ENCODE measurements around the gene COL5A1.

Gene COL5A1

DNA sequence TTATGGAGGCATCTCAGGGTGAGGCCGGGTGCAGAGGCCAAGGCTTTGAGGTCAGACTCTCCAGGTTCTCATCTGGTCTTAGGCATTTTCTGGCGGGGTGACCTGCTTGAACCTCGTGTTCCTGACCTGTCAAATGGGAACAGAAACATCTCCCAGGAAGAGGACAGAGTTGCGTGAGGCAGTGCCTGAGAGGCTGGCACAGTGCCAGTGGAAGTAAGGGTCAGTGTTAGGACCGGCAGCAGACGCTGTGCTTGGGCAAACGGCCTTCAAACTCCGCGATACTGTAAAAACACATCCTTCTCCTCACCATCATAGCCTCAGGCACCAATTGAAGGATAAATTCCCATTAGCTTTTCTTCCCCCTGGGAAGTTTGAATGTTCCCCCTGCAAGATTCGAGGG lies 183.4 kb downstream of the COL5A1 start:
- DNase-seq = no peak

GRCh38 chr9:134826336-134827285 lies 185.0 kb downstream of the COL5A1 start:
- no peak for DNase-seq

DNA sequence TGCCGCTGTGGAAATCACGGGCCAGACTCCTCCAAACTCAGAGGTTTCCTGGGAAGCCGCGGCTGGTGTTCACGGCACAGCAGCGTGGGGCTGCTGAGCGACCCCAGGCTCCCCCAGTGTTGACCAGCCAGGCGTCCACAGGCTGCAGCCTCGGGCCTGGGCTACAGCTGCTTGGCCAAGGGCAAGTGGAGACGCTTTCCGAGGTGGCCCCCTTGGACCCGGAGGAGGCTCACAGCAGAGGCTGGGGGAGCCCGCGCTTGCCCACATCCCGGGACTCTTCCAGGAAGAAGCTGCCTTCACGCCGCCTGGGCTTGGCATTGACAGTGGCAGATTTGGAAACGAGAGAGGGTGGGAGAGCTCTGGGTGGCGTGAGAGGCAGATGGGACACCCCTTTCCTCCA lies 186.0 kb downstream of the COL5A1 start:
- DNase-seq = no peak

- DNase-seq = no peak
These were observed 186.4 kb downstream of the COL5A1 start for GRCh38 chr9:134827993-134828392.

DNA sequence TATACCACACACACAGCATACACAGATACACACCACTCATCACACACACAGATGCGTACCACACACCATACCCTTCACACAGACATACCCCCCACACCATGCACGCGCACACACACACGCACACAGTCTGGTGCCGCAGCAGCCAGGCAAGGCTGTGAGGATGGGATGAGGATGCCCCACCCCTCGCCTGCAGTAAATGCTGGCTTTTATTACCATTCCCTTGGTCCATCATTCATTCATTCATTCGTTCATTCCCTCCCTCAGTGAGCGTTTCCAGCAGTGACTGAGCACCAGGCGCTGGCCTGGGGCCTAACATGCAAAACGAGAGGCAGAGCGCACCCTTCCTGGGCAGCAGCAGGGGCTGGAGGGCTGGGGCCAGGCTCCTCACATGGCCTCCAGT lies 187.3 kb downstream of the COL5A1 start:
- no peak for DNase-seq

DNA sequence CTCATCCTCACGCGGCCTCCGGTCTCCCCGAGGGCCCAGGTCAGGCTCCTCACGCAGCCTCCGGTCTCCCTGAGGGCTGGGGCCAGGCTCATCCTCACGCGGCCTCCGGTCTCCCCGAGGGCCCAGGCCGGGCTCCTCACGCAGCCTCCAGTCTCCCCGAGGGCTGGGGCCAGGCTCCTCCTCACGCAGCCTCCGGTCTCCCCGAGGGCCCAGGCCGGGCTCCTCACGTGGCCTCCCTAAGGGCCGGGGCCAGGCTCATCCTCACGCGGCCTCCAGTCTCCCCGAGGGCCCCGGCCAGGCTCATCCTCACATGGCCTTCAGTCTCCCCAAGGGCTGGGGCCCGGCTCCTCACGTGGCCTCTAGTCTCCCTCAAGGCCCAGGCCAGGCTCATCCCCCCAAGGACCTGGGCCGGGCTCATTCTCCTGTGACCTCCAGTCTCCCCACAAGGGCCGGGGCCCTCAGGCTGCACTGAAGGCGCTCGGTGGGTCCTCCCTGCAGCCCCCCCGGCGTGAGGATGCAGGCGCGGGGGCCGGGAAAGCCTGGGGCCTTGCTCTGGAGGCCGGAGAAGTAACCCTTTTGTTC lies 187.8 kb downstream of the COL5A1 start:
- DNase-seq = no peak

- DNase-seq = no peak
These were observed 188.5 kb downstream of the COL5A1 start for GRCh38 chr9:134830126-134830525.

DNA sequence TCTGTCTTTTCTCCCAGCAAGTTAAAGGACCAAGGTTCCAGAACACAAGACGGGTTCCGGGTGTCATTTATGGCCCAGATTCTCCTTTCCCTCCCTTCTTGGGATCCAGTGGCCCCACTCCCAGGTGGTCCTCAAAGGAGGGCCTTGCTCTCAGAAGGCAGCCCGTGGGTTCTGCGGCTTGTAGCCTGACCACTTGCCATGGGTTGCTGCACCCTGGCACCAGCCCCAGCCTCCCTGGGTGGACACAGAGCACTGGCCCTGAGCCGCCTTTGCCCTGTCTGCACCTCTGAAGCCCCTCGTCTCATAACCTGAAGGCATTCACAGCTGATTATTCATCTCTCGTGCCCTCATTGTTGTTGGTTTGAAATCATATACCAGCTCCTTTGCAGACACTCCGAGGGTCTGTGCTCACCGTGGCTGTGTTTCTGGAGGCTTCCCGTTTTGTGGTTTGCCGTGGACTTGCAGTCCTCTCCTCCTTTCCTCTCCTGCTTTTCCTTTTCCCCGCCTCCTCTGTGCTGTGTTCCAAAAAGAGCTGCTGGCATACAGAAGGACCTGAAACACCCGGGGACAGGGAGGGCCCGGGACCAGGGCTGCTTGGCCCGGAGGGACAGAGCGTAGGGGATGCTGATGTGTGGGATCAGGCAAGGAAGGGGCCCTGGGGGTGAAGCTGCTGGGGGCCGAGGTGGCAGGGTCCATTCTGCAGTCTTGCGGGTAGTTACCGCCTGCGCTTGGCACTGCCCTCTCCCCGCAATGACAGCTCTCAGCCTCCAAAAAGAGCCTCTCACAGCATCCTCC lies 189.5 kb downstream of the COL5A1 start:
- no peak for DNase-seq

DNA sequence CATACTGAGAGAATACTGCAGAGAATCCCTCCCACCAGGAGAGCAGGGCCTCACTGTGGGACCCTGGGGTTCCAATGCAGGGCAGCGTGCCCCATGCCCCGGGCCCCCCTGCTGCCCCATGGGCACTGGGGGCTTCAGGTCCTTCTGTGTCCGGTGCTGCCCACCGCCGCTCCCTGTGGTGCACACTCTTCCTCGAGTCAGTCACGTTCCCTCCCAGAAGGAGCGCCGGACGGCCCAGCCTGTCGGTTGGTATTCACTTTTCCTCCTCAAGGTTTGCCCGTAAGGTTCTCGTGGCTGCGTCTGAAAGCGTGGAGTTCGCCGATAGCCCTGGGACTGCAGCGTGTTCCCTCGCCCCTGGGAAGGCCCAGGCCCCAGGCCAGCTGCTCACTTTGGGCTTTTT lies 190.9 kb downstream of the COL5A1 start:
- DNase-seq = no peak

GRCh38 chr9:134833294-134833880 lies 191.8 kb downstream of the COL5A1 start:
- no peak for DNase-seq

- no peak for DNase-seq
These were observed 192.8 kb downstream of the COL5A1 start for GRCh38 chr9:134834217-134834956.

GRCh38 chr9:134834957-134835419 lies 193.4 kb downstream of the COL5A1 start:
- no peak for DNase-seq

GRCh38 chr9:134835448-134835847 lies 193.8 kb downstream of the COL5A1 start:
- no peak for DNase-seq

GRCh38 chr9:134835987-134836386 lies 194.4 kb downstream of the COL5A1 start:
- DNase-seq = no peak

- DNase-seq = no peak
These were observed 194.9 kb downstream of the COL5A1 start for GRCh38 chr9:134836406-134836970.

- no peak for DNase-seq
These were observed 195.9 kb downstream of the COL5A1 start for GRCh38 chr9:134837529-134837928.

- DNase-seq = no peak
These were observed 197.2 kb downstream of the COL5A1 start for GRCh38 chr9:134838651-134839454.

- DNase-seq = no peak
These were observed 198.0 kb downstream of the COL5A1 start for GRCh38 chr9:134839455-134840125.

- no peak for DNase-seq
These were observed 198.9 kb downstream of the COL5A1 start for GRCh38 chr9:134840511-134840910.

- DNase-seq = no peak
These were observed 199.7 kb downstream of the COL5A1 start for GRCh38 chr9:134841180-134841904.

All from RPMI8226 (cell line).